Inflammatory macrophage treated with lipopolysaccharide for 4 hours (primary cell): ENCODE data around the gene B3GAT1.

ENCODE experiments used
- DNase-seq: peaks from one replicate; pipeline ENCODE4 v3.0.0-alpha.2; 2020

The B3GAT1 gene

GRCh38 chr11:134332782-134333181 lies 79.3 kb downstream of the B3GAT1 start:
- DNase-seq = no peak

GRCh38 chr11:134332189-134332631 lies 79.8 kb downstream of the B3GAT1 start:
- DNase-seq = no peak

- DNase-seq = peak; percentile 55
Observed at GRCh38 chr11:134331354-134332188, 80.5 kb downstream of the B3GAT1 start, which contains the start of gene GLB1L2. TSS of gene GLB1L2 (plus strand) at chr11:134331988. CDS start at chr11:134332062, 74 bp downstream.

GRCh38 chr11:134330611-134331353 lies 81.3 kb downstream of the B3GAT1 start:
- no peak for DNase-seq
